Endothelial cell of umbilical vein (primary cell): ENCODE data around the gene NIPBL.

Source experiments
- CTCF ChIP-seq, 2 donors: IDR thresholded peaks; 1 replicate in 1 of 2; 2 replicates in 1 of 2; pipeline ENCODE4 v1.5.1; 2011; ENCODE audit warnings: low read length in 2 of 2, mild to moderate bottlenecking in 2 of 2, moderate library complexity in 2 of 2, control low read depth in 1 of 2, inconsistent platforms in 1 of 2, low read depth in 1 of 2; ENCODE audit not compliant: insufficient read depth in 1 of 2; ENCODE audit errors: extremely low read depth in 1 of 2
- EZH2 ChIP-seq: IDR thresholded peaks from 2 replicates; pipeline ENCODE4 v1.6.1; 2012; ENCODE audit warnings: borderline replicate concordance, low read depth, mild to moderate bottlenecking, moderate library complexity, low read length, inconsistent platforms; ENCODE audit not compliant: severe bottlenecking
- GATA2 ChIP-seq: IDR thresholded peaks from 2 replicates; pipeline ENCODE4 v1.7.0; 2011; ENCODE audit warnings: low read depth, mild to moderate bottlenecking, moderate library complexity, mixed read lengths, low read length; ENCODE audit not compliant: insufficient read length, insufficient read depth
- JUN ChIP-seq: IDR thresholded peaks from 2 replicates; pipeline ENCODE4 v1.6.1; 2011; ENCODE audit warnings: borderline replicate concordance, low read depth; ENCODE audit not compliant: insufficient read length, insufficient read depth
- MAX ChIP-seq: IDR thresholded peaks from 2 replicates; pipeline ENCODE4 v1.6.1; 2011; ENCODE audit not compliant: insufficient read depth, insufficient read length
- MYC ChIP-seq: IDR thresholded peaks from one replicate; pipeline ENCODE4 v1.6.1; 2011; ENCODE audit warnings: mild to moderate bottlenecking, low read depth, low read length
- POLR2A ChIP-seq: IDR thresholded peaks from 2 replicates; pipeline ENCODE4 v1.6.1; 2012; ENCODE audit warnings: low read depth, mild to moderate bottlenecking, control low read depth, low read length
- POLR2AphosphoS5 ChIP-seq: IDR thresholded peaks from 2 replicates; pipeline ENCODE4 v1.6.1; 2012; ENCODE audit warnings: low read depth, mild to moderate bottlenecking, control low read depth, low read length, moderate library complexity; ENCODE audit not compliant: insufficient read depth

- no peak for TF ChIP-seq CTCF (IDR thresholded peaks at IDR 0.05; ENCODE audit: extremely low read depth in 1 of 2, insufficient read depth in 1 of 2, low read depth in 1 of 2, low read length in 2 of 2)
- TF ChIP-seq MYC: no peak
- no peak for TF ChIP-seq POLR2A
- TF ChIP-seq EZH2: no peak
- no peak for TF ChIP-seq JUN
- TF ChIP-seq MAX: no peak
- no peak for TF ChIP-seq GATA2
- TF ChIP-seq POLR2AphosphoS5: no peak
Measured at GRCh38 chr5:36919238-36919637, 42.7 kb downstream of the NIPBL start.
